H9 (cell line): ENCODE data around the gene PDE3B. TPM values are rescaled to one million over a fixed set of nuclear protein-coding genes. Genes with fewer than 3 reads are reported as not detected.

ENCODE experiments used
- DNase-seq: peaks from one replicate; pipeline ENCODE4 v3.0.0-alpha.2; 2017
- H2AFZ ChIP-seq: one replicate; pipeline ENCODE4 v1.6.1; 2013; ENCODE audit warnings: mild to moderate bottlenecking, low read length, control low read depth, moderate library complexity
- H2AK5ac ChIP-seq: 2 replicates; pipeline ENCODE4 v1.6.1; 2013; ENCODE audit warnings: low read length, control low read depth, mixed read lengths; ENCODE audit not compliant: insufficient read length
- H2BK120ac ChIP-seq: one replicate; pipeline ENCODE4 v1.6.1; 2013; ENCODE audit warnings: low read depth, mild to moderate bottlenecking, low read length, control low read depth, inconsistent platforms; ENCODE audit not compliant: poor library complexity, severe bottlenecking
- H2BK12ac ChIP-seq: 2 replicates; pipeline ENCODE4 v1.6.1; 2013; ENCODE audit warnings: low read length, control low read depth, mixed read lengths, low read depth; ENCODE audit not compliant: insufficient read length
- H2BK15ac ChIP-seq: 2 replicates; pipeline ENCODE4 v1.6.1; 2013; ENCODE audit warnings: low read depth, low read length, control low read depth
- H2BK20ac ChIP-seq: one replicate; pipeline ENCODE4 v1.6.1; 2013; ENCODE audit warnings: low read depth, mild to moderate bottlenecking, low read length, control low read depth, inconsistent platforms; ENCODE audit not compliant: poor library complexity, severe bottlenecking
- H2BK5ac ChIP-seq: 2 replicates; pipeline ENCODE4 v1.6.1; 2013; ENCODE audit warnings: low read length, control low read depth, mixed read lengths; ENCODE audit not compliant: insufficient read length
- H3K14ac ChIP-seq: 2 replicates; pipeline ENCODE4 v1.6.1; 2013; ENCODE audit warnings: low read length, control low read depth; ENCODE audit not compliant: insufficient read depth
- H3K18ac ChIP-seq: 2 replicates; pipeline ENCODE4 v1.6.1; 2013; ENCODE audit warnings: low read depth, mild to moderate bottlenecking, mixed read lengths, low read length, control low read depth; ENCODE audit not compliant: insufficient read length
- H3K23ac ChIP-seq: 2 replicates; pipeline ENCODE4 v1.6.1; 2013; ENCODE audit warnings: low read length, control low read depth, mixed read lengths, low read depth; ENCODE audit not compliant: insufficient read length
- H3K23me2 ChIP-seq: 2 replicates; pipeline ENCODE4 v1.6.1; 2013; ENCODE audit warnings: low read depth, mild to moderate bottlenecking, mixed read lengths, low read length, control low read depth; ENCODE audit not compliant: insufficient read length, poor library complexity, severe bottlenecking
- H3K27ac ChIP-seq: 2 replicates; pipeline ENCODE4 v1.5.1; 2013; ENCODE audit warnings: low read length, control low read depth, mixed read lengths, low read depth; ENCODE audit not compliant: insufficient read length
- H3K27me3 ChIP-seq: 2 replicates; pipeline ENCODE4 v1.6.1; 2013; ENCODE audit warnings: low read length, control low read depth, inconsistent platforms; ENCODE audit not compliant: insufficient read depth
- H3K4ac ChIP-seq: 2 replicates; pipeline ENCODE4 v1.6.1; 2013; ENCODE audit warnings: low read depth, mild to moderate bottlenecking, control low read depth, inconsistent platforms, low read length, moderate library complexity
- H3K4me1 ChIP-seq: 2 replicates; pipeline ENCODE4 v1.6.1; 2013; ENCODE audit warnings: low read length, control low read depth, inconsistent platforms; ENCODE audit not compliant: insufficient read depth
- H3K4me2 ChIP-seq: 2 replicates; pipeline ENCODE4 v1.6.1; 2013; ENCODE audit warnings: low read length, control low read depth, mixed read lengths; ENCODE audit not compliant: insufficient read length, insufficient read depth
- H3K56ac ChIP-seq: 2 replicates; pipeline ENCODE4 v1.6.1; 2013; ENCODE audit warnings: low read depth, mild to moderate bottlenecking, mixed read lengths, low read length, control low read depth; ENCODE audit not compliant: insufficient read length
- H3K79me1 ChIP-seq: 2 replicates; pipeline ENCODE4 v1.6.1; 2013; ENCODE audit warnings: low read depth, mild to moderate bottlenecking, moderate library complexity, low read length, control low read depth, inconsistent platforms; ENCODE audit not compliant: insufficient read depth, poor library complexity, severe bottlenecking
- H3K79me2 ChIP-seq: 2 replicates; pipeline ENCODE4 v1.6.1; 2013; ENCODE audit warnings: low read length, control low read depth, inconsistent platforms; ENCODE audit not compliant: insufficient read depth
- H3K9ac ChIP-seq: 2 replicates; pipeline ENCODE4 v1.6.1; 2013; ENCODE audit warnings: low read length, control low read depth, mixed read lengths; ENCODE audit not compliant: insufficient read length; ENCODE audit errors: extremely low read depth
- H3K9me3 ChIP-seq: one replicate; pipeline ENCODE4 v1.6.1; 2013; ENCODE audit warnings: low read depth, low read length, inconsistent platforms; ENCODE audit not compliant: control insufficient read depth
- H3T11ph ChIP-seq: one replicate; pipeline ENCODE4 v1.6.1; 2013; ENCODE audit warnings: mild to moderate bottlenecking, low read length, control low read depth, inconsistent platforms
- H4K20me1 ChIP-seq: one replicate; pipeline ENCODE4 v1.6.1; 2013; ENCODE audit not compliant: control insufficient read depth, insufficient read length, insufficient read depth
- H4K5ac ChIP-seq: 2 replicates; pipeline ENCODE4 v1.6.1; 2013; ENCODE audit warnings: low read depth, mild to moderate bottlenecking, mixed read lengths, low read length, control low read depth; ENCODE audit not compliant: insufficient read length
- H4K8ac ChIP-seq: replicated peaks from 2 replicates; pipeline ENCODE4 v1.6.1; 2013; ENCODE audit warnings: low read length, control low read depth, mixed read lengths, low read depth; ENCODE audit not compliant: insufficient read length
- H4K91ac ChIP-seq: 2 replicates; pipeline ENCODE4 v1.6.1; 2013; ENCODE audit warnings: low read depth, mild to moderate bottlenecking, moderate library complexity, mixed read lengths, low read length, control low read depth; ENCODE audit not compliant: insufficient read length
- H3K27ac Mint-ChIP-seq, 3 experiments: 2 replicates in 2 of 3; 3 replicates in 1 of 3; pipeline ENCODE4 v1.8.0; 2020 to 2021; ENCODE audit warnings: mixed read lengths in 3 of 3, mild to moderate bottlenecking in 1 of 3, moderate library complexity in 1 of 3
- H3K27me3 Mint-ChIP-seq: 2 replicates; pipeline ENCODE4 v1.8.0; 2021; ENCODE audit warnings: low read depth, mild to moderate bottlenecking, moderate library complexity, mixed read lengths
- H3K36me3 Mint-ChIP-seq, 3 experiments: 2 replicates in 2 of 3; 3 replicates in 1 of 3; pipeline ENCODE4 v1.8.0; 2020 to 2021; ENCODE audit warnings: low read depth in 3 of 3, mixed read lengths in 3 of 3; ENCODE audit not compliant: insufficient read depth in 1 of 3
- H3K4me1 Mint-ChIP-seq, 2 experiments: 2 replicates each; pipeline ENCODE4 v1.8.0; 2020; ENCODE audit warnings: mixed read lengths in 2 of 2
- H3K4me3 Mint-ChIP-seq, 2 experiments: 2 replicates in 1 of 2; 3 replicates in 1 of 2; pipeline ENCODE4 v1.8.0; 2020 to 2021; ENCODE audit warnings: mild to moderate bottlenecking in 2 of 2, mixed read lengths in 2 of 2, moderate library complexity in 1 of 2
- H3K9me3 Mint-ChIP-seq, 2 experiments: 2 replicates in 1 of 2; 3 replicates in 1 of 2; pipeline ENCODE4 v1.8.0; 2020; ENCODE audit warnings: mild to moderate bottlenecking in 2 of 2, mixed read lengths in 2 of 2, moderate library complexity in 1 of 2
- CTCF ChIP-seq: fragments of 200-600 bp; sonication (generic); conservative IDR thresholded peaks from 3 replicates; pipeline ENCODE4 v1.8.0; 2021; ENCODE audit warnings: antibody characterized with exemption, mild to moderate bottlenecking
- WGBS: extraction: QIAGEN DNeasy Blood & Tissue Kit; methylation state at CpG from one replicate; pipeline ENCODE4 v1.1.7; 2013; ENCODE audit warnings: missing lambda C conversion rate, low lambda C conversion rate, mixed read lengths; ENCODE audit not compliant: insufficient read length; ENCODE audit errors: extremely low coverage; 5-methylcytosine and 5-hydroxymethylcytosine counted together
- total RNA-seq: library from RNA; stranded (reverse); gene quantifications from 2 replicates; pipeline ENCODE4 v1.2.1, GENCODE V29; 2021

PDE3B gene
- total RNA-seq, 1 experiment from 2014 or later = 6.6 TPM

GRCh38 chr11:14725150-14725549 lies 81.5 kb downstream of the PDE3B start:
- H3K9me3 Mint-ChIP-seq = no peaks in the 10 kb centered on the region
- no peak overlapping the region for H4K91ac ChIP-seq
- H3K27me3 Mint-ChIP-seq = no peaks in the 10 kb centered on the region
- H4K20me1 ChIP-seq = no peaks in the 10 kb centered on the region
- DNase-seq = no peak
- no peak overlapping the region for H3K4ac ChIP-seq
- H3K4me3 Mint-ChIP-seq = no peak overlapping the region
- H3K27ac Mint-ChIP-seq = no peak overlapping the region
- H2AFZ ChIP-seq = no peak overlapping the region
- H3T11ph ChIP-seq = no peak overlapping the region
- H3K4me1 Mint-ChIP-seq = peaks cover 15 to 17% of the 10 kb centered on the region in 2 experiments
- H2BK120ac ChIP-seq = no peak overlapping the region
- no peak overlapping the region for H2AK5ac ChIP-seq
- no peaks in the 10 kb centered on the region for H3K27me3 ChIP-seq
- no peak overlapping the region for H3K27ac ChIP-seq
- H3K14ac ChIP-seq = no peak overlapping the region
- no peaks in the 10 kb centered on the region for H3K79me2 ChIP-seq
- H2BK5ac ChIP-seq = no peak overlapping the region
- H3K79me1 ChIP-seq = no peaks in the 10 kb centered on the region
- no peak overlapping the region for H3K23ac ChIP-seq
- no peak overlapping the region for H3K4me2 ChIP-seq
- H4K5ac ChIP-seq = no peak overlapping the region
- TF ChIP-seq CTCF = no peak
- H3K9me3 ChIP-seq = no peaks in the 10 kb centered on the region
- H3K36me3 Mint-ChIP-seq = no peaks in the 10 kb centered on the region; a peak in 1 of 7 replicates
- no CpG with 5 or more reads among the region's 1 CpG for WGBS
- no peak overlapping the region for H4K8ac ChIP-seq
- no peaks in the 10 kb centered on the region for H3K23me2 ChIP-seq
- no peak overlapping the region for H2BK20ac ChIP-seq
- H3K18ac ChIP-seq = no peak overlapping the region
- H2BK12ac ChIP-seq = no peak overlapping the region
- no peak overlapping the region for H3K56ac ChIP-seq
- H3K4me1 ChIP-seq = no peaks in the 10 kb centered on the region; the same call in 1 of the 2 replicates
- no peak overlapping the region for H2BK15ac ChIP-seq
- H3K9ac ChIP-seq = no peak overlapping the region
